ENCODE measurements around the gene RFT1.

RFT1 gene

GRCh38 chr3:53051929-53052328, 78.3 kb downstream of the RFT1 start:
- no peak for TF ChIP-seq EZH2phosphoT487 (IDR thresholded peaks at IDR 0.05; ENCODE audit: low read depth)
- no peak for TF ChIP-seq CTCF (IDR thresholded peaks at IDR 0.05; ENCODE audit: low read depth, low read length)
- Histone ChIP-seq H3K4me1 (ENCODE audit: low read length) (no peaks in the 10 kb centered on the region), H3K4me3 (ENCODE audit: low read length) (no peak overlapping the region), H3K9me3 (ENCODE audit: insufficient read depth, low read length) (no peaks in the 10 kb centered on the region), H3K36me3 (replicated peaks; ENCODE audit: low read depth, low read length) (no peaks in the 10 kb centered on the region), H3K9ac (ENCODE audit: low read length) (no peak overlapping the region), H2AFZ (ENCODE audit: low read depth, low read length) (no peak overlapping the region), H3K27me3 (ENCODE audit: low read depth, low read length) (peaks cover 1% of the 10 kb centered on the region; the same call in 1 of the 2 replicates), H4K20me1 (ENCODE audit: insufficient read depth, low read length) (no peaks in the 10 kb centered on the region), H3K27ac (ENCODE audit: low read length) (no peak overlapping the region), H3K4me2 (ENCODE audit: low read length) (no peak overlapping the region), H3K79me2 (ENCODE audit: low read length) (no peaks in the 10 kb centered on the region)

- Histone ChIP-seq H2AFZ (ENCODE audit: low read depth, low read length) (no peak overlapping the region), H3K9ac (ENCODE audit: low read length) (no peak overlapping the region), H3K4me2 (ENCODE audit: low read length) (no peak overlapping the region), H3K4me1 (ENCODE audit: low read length) (peaks cover 3% of the 10 kb centered on the region; the same call in 1 of the 2 replicates), H3K27ac (ENCODE audit: low read length) (no peak overlapping the region), H3K36me3 (replicated peaks; ENCODE audit: low read depth, low read length) (no peaks in the 10 kb centered on the region), H3K79me2 (ENCODE audit: low read length) (no peaks in the 10 kb centered on the region; the same call in 1 of the 2 replicates), H3K4me3 (ENCODE audit: low read length) (no peak overlapping the region), H3K9me3 (ENCODE audit: insufficient read depth, low read length) (no peaks in the 10 kb centered on the region), H4K20me1 (ENCODE audit: insufficient read depth, low read length) (no peaks in the 10 kb centered on the region), H3K27me3 (ENCODE audit: low read depth, low read length) (peaks cover 5% of the 10 kb centered on the region; the same call in 1 of the 2 replicates)
- TF ChIP-seq EZH2phosphoT487 (IDR thresholded peaks at IDR 0.05; ENCODE audit: low read depth) = no peak
- TF ChIP-seq CTCF (IDR thresholded peaks at IDR 0.05; ENCODE audit: low read depth, low read length) = no peak
Measured at GRCh38 chr3:53049987-53050386, 80.2 kb downstream of the RFT1 start.

GRCh38 chr3:53046171-53047170, 83.8 kb downstream of the RFT1 start:
- peak overlapping the region; percentile 78; the same call in 1 of the 2 replicates for H3K27ac ChIP-seq (ENCODE audit: low read length)

More at GRCh38 chr3:53046171-53047170, 83.8 kb downstream of the RFT1 start:
- peak; percentile 32 for TF ChIP-seq CTCF (IDR thresholded peaks at IDR 0.05; ENCODE audit: low read depth, low read length)
- no peak for TF ChIP-seq EZH2phosphoT487 (IDR thresholded peaks at IDR 0.05; ENCODE audit: low read depth)
- Histone ChIP-seq H3K36me3 (replicated peaks; ENCODE audit: low read depth, low read length) (no peaks in the 10 kb centered on the region), H3K79me2 (ENCODE audit: low read length) (peaks cover 30% of the 10 kb centered on the region), H3K9ac (ENCODE audit: low read length) (peak overlapping the region; percentile 98), H3K4me2 (ENCODE audit: low read length) (peak overlapping the region; percentile 70), H3K4me1 (ENCODE audit: low read length) (peaks cover 17% of the 10 kb centered on the region), H2AFZ (ENCODE audit: low read depth, low read length) (peak overlapping the region; percentile 72), H3K9me3 (ENCODE audit: insufficient read depth, low read length) (no peaks in the 10 kb centered on the region), H4K20me1 (ENCODE audit: insufficient read depth, low read length) (no peaks in the 10 kb centered on the region), H3K27me3 (ENCODE audit: low read depth, low read length) (peaks cover 5% of the 10 kb centered on the region; the same call in 1 of the 2 replicates), H3K4me3 (ENCODE audit: low read length) (peak overlapping the region; percentile 81)

All from OCI-LY3 (cell line).